Panc1 (cell line): ENCODE data around the gene ZNF440. TPM values are rescaled to one million over a fixed set of nuclear protein-coding genes. Genes with fewer than 3 reads are reported as not detected.

Experiments
- ATAC-seq: fragments of 200-7000 bp; cut with Tn5 transposase; 2 replicates; pipeline ENCODE4 v1.9.1; 2020; ENCODE audit warnings: mild to moderate bottlenecking, moderate library complexity
- Bru-seq: library from RNA; stranded (reverse); fragments of 400-500 nt; gene quantifications from one replicate; lab custom pipeline; 2021; lab: Mats Ljungman, UMichigan
- BruChase-seq, 2 experiments: library from RNA; stranded (reverse); fragments of 400-500 nt; gene quantifications; one replicate each; lab custom pipeline; 2021; lab: Mats Ljungman, UMichigan
- BruUV-seq: library from RNA; stranded (reverse); fragments of 400-500 nt; replicated peaks from 2 replicates; lab custom pipeline; 2021; lab: Mats Ljungman, UMichigan
- CTCF ChIA-PET: fragments of 300-600 bp; sonication (Branson Sonifier 250); formaldehyde crosslinking; loops from one replicate; lab custom pipeline; 2022; ENCODE audit warnings: antibody characterized with exemption; lab: Charles Lee
- POLR2A ChIA-PET: fragments of 300-600 bp; sonication (Branson Sonifier 250); formaldehyde crosslinking; loops from one replicate; lab custom pipeline; 2022; ENCODE audit warnings: antibody characterized with exemption; lab: Charles Lee
- DNase-seq: peaks from one replicate; pipeline ENCODE4 v3.0.0-alpha.2; 2010; ENCODE audit warnings: low read depth, low spot score
- H3K27ac ChIP-seq: 2 replicates; pipeline ENCODE4 v1.5.1; 2011; ENCODE audit warnings: mild to moderate bottlenecking, low read length, inconsistent platforms
- H3K27me3 ChIP-seq: fragments of 200-500 bp; sonication (Bioruptor generic); 2 replicates; pipeline ENCODE4 v1.6.0; 2014; ENCODE audit warnings: low read length, inconsistent platforms; ENCODE audit not compliant: control insufficient read depth, insufficient read depth
- H3K36me3 ChIP-seq: fragments of 200-500 bp; sonication (Bioruptor generic); 2 replicates; pipeline ENCODE4 v1.5.1; 2014; ENCODE audit warnings: inconsistent platforms, mild to moderate bottlenecking, low read length, moderate library complexity; ENCODE audit not compliant: control insufficient read depth, insufficient read depth
- H3K4me1 ChIP-seq: 2 replicates; pipeline ENCODE4 v1.5.1; 2011; ENCODE audit warnings: inconsistent platforms, mild to moderate bottlenecking, low read length, moderate library complexity; ENCODE audit not compliant: control insufficient read depth, insufficient read depth
- H3K4me3 ChIP-seq, 2 experiments: 2 replicates each; pipeline ENCODE4 v1.5.1; 2011 to 2012; ENCODE audit warnings: low read depth in 2 of 2, low read length in 2 of 2, mild to moderate bottlenecking in 2 of 2, inconsistent platforms in 1 of 2, moderate library complexity in 1 of 2
- H3K9me3 ChIP-seq: fragments of 200-500 bp; sonication (Bioruptor generic); 2 replicates; pipeline ENCODE4 v1.5.1; 2014; ENCODE audit warnings: low read depth, mild to moderate bottlenecking, inconsistent platforms, low read length, moderate library complexity; ENCODE audit not compliant: control insufficient read depth, insufficient read depth
- CTCF ChIP-seq: fragments of 450-650 bp; IDR thresholded peaks from 2 replicates; pipeline ENCODE4 v1.5.1; 2017; ENCODE audit warnings: mild to moderate bottlenecking
- POLR2AphosphoS5 ChIP-seq: IDR thresholded peaks from 2 replicates; pipeline ENCODE4 v1.6.1; 2012; ENCODE audit warnings: mild to moderate bottlenecking, low read depth, low read length, moderate library complexity
- REST ChIP-seq, 2 experiments: IDR thresholded peaks; 2 replicates each; pipeline ENCODE4 v1.6.1; 2011 to 2012; ENCODE audit warnings: low read depth in 2 of 2, control low read depth in 1 of 2, low read length in 1 of 2, mild to moderate bottlenecking in 1 of 2, moderate library complexity in 1 of 2; ENCODE audit not compliant: insufficient read depth in 1 of 2
- SIN3A ChIP-seq: IDR thresholded peaks from 2 replicates; pipeline ENCODE4 v1.6.1; 2012; ENCODE audit warnings: low read depth, mild to moderate bottlenecking, low read length, moderate library complexity, borderline replicate concordance; ENCODE audit not compliant: insufficient read depth
- TCF7L2 ChIP-seq: IDR thresholded peaks from 2 replicates; pipeline ENCODE4 v1.6.1; 2011; ENCODE audit warnings: mild to moderate bottlenecking, low read depth, low read length, inconsistent platforms
- in situ Hi-C: cut with HindIII; loops from 2 replicates; pipeline ENCODE4 v1.10.0; 2016; ENCODE audit warnings: low sequenced_read_pairs, low pct_unique_long_range_greater_than_20kb
- intact Hi-C: fragments of 100-400 bp; cut with micrococcal nuclease; formaldehyde crosslinking; loops from one replicate; pipeline ENCODE4 v1.10.0; 2022; ENCODE audit not compliant: unreplicated experiment
- long read RNA-seq: library from polyadenylated mRNA; unstranded; transcript quantifications from one replicate; pipeline ENCODE4 v2.0.0, GENCODE V29; 2021; ENCODE audit not compliant: unreplicated experiment
- polyA plus RNA-seq: library from polyadenylated mRNA; unstranded; fragments of >200 nt; gene quantifications from one replicate; pipeline ENCODE4 v1.2.1, GENCODE V29; 2012; ENCODE audit warnings: missing spikeins; ENCODE audit not compliant: insufficient read length
- total RNA-seq: library from RNA; stranded (reverse); gene quantifications from one replicate; pipeline ENCODE4 v1.2.1, GENCODE V29; 2021; ENCODE audit not compliant: unreplicated experiment

ZNF440 gene
- total RNA-seq = 12.9 TPM
- polyA plus RNA-seq = 3.4 TPM
- percentile 74 among the genes with signal in this experiment for Bru-seq, nascent RNA
- percentile 87 among the genes with signal in this experiment for BruChase-seq, experiment 1, labeled RNA remaining after a 2-hour chase
- percentile 79 among the genes with signal in this experiment for BruChase-seq, experiment 2, labeled RNA remaining after a 6-hour chase
- long read RNA-seq, full-length matches to known transcripts = 9 of 20 reads
- long read RNA-seq, partial matches to known transcripts = 0 of 20 reads
- long read RNA-seq, other reads (novel, unspliced or antisense) = 11 of 20 reads

DNA sequence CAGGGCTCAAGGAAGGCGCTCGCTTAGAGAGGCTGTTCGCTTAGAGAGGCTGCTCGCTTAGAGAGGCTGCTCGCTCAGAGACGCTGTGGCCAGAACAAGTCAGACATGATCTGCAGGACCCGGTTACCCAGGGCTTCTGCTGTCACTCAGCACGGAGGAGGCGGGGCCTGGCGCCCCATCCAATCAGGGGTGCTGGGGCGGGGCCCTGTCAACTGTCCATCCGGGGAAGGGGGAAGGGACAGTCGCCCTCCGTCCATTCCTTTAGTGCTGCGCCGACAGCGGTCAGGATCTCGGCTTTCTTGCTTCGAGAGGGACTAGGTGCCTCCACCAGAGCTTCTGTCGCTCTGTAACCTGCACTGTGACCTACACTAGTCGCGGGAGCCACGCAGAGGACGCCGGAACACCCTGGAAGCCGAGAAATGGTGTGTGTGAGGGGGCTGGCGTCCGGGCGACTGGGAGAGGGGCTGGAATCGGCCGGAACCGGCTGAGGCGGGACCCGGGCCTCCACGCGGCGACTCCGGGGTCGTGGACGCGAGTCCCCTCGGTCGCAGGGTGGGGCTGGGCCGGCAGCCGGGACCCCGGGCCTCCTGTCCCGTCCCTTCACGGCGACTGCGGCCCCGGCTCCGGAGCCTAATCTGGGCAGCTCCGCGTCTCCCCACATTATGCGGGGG, at the start of gene ZNF440:
TSS of gene ZNF440 (plus strand) at position 245 of the 671 bp plus-strand sequence. CDS start at position 420, 175 bp downstream.
- Histone ChIP-seq H3K4me3 (peak within 1 kb of the TSS; percentile 82 to 86), H3K27ac (peak within 1 kb of the TSS; percentile 83), H3K4me1 (0 out of 2 replicates have a peak, but pooled peaks cover 3% of the 10 kb centered on the region), H3K9me3 (peaks cover under 1% of the 10 kb centered on the region; the same call in 1 of the 2 replicates), H3K36me3 (no peaks in the 10 kb centered on the region; the same call in 1 of the 2 replicates), H3K27me3 (no peaks in the 10 kb centered on the region)
- intact Hi-C loops (no loop called here), in situ Hi-C loops (no loop called here)
- peak; percentile 52 for DNase-seq
- TSS peak; percentile 79 for BruUV-seq
- peak; percentile 100 for ATAC-seq
- TF ChIP-seq SIN3A (no peak), CTCF (no peak), TCF7L2 (no peak), REST (IDR thresholded peaks at IDR 0.05; ENCODE audit: insufficient read depth in 1 of 2, low read depth in 2 of 2, low read length in 1 of 2) (no peak), POLR2AphosphoS5 (peak; percentile 80)
- CTCF ChIA-PET = interaction anchor here (1.5 kb wide), 1 partner anchor 16 kb away, joined by 9 read pairs; the partner anchor contains the start of gene ZNF491
- POLR2A ChIA-PET = no interaction called here

DNA sequence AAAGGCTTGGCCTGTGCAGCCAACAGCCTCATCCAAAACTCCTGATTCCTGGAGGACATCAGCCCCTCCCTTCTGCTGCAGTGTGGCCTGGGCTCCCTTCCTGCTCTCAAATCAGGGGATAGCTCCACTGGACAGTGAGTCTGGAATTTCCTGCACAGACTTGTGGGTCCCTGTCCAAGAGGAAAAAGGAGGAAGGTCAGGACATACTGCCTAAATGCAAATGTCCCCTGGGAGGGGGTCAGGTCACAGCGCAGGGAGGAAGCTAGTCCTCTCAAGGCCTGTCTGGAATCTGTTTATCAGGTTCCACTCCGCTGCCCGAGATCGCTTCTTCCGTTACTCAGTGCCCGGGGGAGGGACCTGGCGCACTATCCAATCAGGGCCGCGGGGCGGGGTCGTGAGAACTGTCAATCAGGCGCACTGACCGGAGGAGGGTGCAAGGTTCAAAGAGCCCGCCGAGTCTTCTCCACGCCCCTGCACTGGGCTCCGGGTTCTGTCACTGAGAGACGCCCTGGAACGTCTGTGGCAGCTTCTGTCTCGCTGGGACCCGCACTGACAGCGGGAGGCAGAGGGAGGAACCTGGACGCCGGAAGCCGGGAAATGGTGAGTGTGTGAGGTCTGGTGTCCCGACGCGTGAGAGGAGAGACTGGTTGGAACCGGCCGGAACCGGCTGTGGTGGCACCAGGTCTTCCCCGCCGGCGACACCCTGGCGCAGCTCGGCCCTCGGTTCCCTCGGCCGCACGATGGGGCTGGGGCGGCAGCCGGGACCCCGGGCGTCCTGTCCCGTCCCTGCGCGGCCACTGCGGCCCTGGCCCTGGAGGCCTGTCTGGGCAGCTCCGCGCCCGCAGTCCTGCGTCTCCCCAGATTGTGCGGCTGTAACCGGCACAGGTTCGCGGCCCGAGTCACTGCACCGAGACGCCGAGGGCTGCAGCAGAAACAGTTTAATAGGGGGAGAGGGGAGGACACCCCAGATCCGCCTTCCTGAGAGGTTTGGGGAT, 47.2 kb upstream of the ZNF440 start, which contains the start of gene ZNF441:
TSS of gene ZNF441 (plus strand) at position 404 of the 995 bp plus-strand sequence. CDS start at position 598, 194 bp downstream.
- peak; percentile 72 for DNase-seq
- TSS peak; percentile 76 for BruUV-seq
- intact Hi-C loops (no loop called here), in situ Hi-C loops (no loop called here)
- H3K4me3 ChIP-seq = peak within 1 kb of the TSS; percentile 71 to 74
- no peak for TF ChIP-seq REST (IDR thresholded peaks at IDR 0.05; ENCODE audit: insufficient read depth in 1 of 2, low read depth in 2 of 2, low read length in 1 of 2)
- TF ChIP-seq CTCF = no peak
- TF ChIP-seq TCF7L2 = peak; percentile 100
- peak; percentile 28; the same call in 1 of the 2 replicates for TF ChIP-seq POLR2AphosphoS5
- peak; percentile 59; the same call in 1 of the 2 replicates for TF ChIP-seq SIN3A
- no peaks in the 10 kb centered on the region; the same call in 1 of the 2 replicates for H3K9me3 ChIP-seq
- peak within 1 kb of the TSS; percentile 77 for H3K27ac ChIP-seq
- H3K36me3 ChIP-seq = no peaks in the 10 kb centered on the region
- H3K4me1 ChIP-seq = no peaks in the 10 kb centered on the region
- ChIA-PET CTCF (no interaction called here), POLR2A (interaction anchor here (0.9 kb wide), 1 partner anchor 127 kb away, joined by 4 read pairs; no protein-coding TSS in a partner anchor)
- ATAC-seq = peak; percentile 100
- no peaks in the 10 kb centered on the region for H3K27me3 ChIP-seq
